Left hindlimb (tissue), 1 donor: ENCODE measurements around the gene ARID5B.

Source experiments
- DNase-seq: peaks from one replicate; pipeline ENCODE4 v3.0.0-alpha.2; 2018

The ARID5B gene

GRCh38 chr10:62038609-62039190, 137.2 kb downstream of the ARID5B start:
- DNase-seq = peak; percentile 66

- no peak for DNase-seq
Measured at GRCh38 chr10:62039954-62040353, 138.5 kb downstream of the ARID5B start.

GRCh38 chr10:62040881-62041280, 139.4 kb downstream of the ARID5B start:
- DNase-seq = no peak

- no peak for DNase-seq
Measured at GRCh38 chr10:62043421-62044021, 142.0 kb downstream of the ARID5B start.

GRCh38 chr10:62044566-62044965, 143.1 kb downstream of the ARID5B start:
- no peak for DNase-seq

- DNase-seq = peak; percentile 62
Measured at GRCh38 chr10:62045765-62046521, 144.4 kb downstream of the ARID5B start.

- DNase-seq = no peak
Measured at GRCh38 chr10:62046522-62047227, 145.2 kb downstream of the ARID5B start.

GRCh38 chr10:62047228-62047892, 145.9 kb downstream of the ARID5B start:
- no peak for DNase-seq

- DNase-seq = no peak
Measured at GRCh38 chr10:62047960-62048383, 146.5 kb downstream of the ARID5B start.

- DNase-seq = no peak
Measured at GRCh38 chr10:62048470-62048869, 147.0 kb downstream of the ARID5B start.

- peak; percentile 89 for DNase-seq
Measured at GRCh38 chr10:62048919-62049623, 147.6 kb downstream of the ARID5B start.

- no peak for DNase-seq
Measured at GRCh38 chr10:62049624-62050345, 148.3 kb downstream of the ARID5B start.

- DNase-seq = no peak
Measured at GRCh38 chr10:62050346-62050892, 148.9 kb downstream of the ARID5B start.

GRCh38 chr10:62050893-62051433, 149.5 kb downstream of the ARID5B start:
- no peak for DNase-seq

- DNase-seq = no peak
Measured at GRCh38 chr10:62052276-62052675, 150.8 kb downstream of the ARID5B start.

GRCh38 chr10:62053860-62054259, 152.4 kb downstream of the ARID5B start:
- DNase-seq = no peak

- no peak for DNase-seq
Measured at GRCh38 chr10:62054408-62054807, 152.9 kb downstream of the ARID5B start.

GRCh38 chr10:62054830-62055229, 153.3 kb downstream of the ARID5B start:
- DNase-seq = no peak

- DNase-seq = no peak
Measured at GRCh38 chr10:62056219-62056618, 154.7 kb downstream of the ARID5B start.

- DNase-seq = no peak
Measured at GRCh38 chr10:62056698-62057097, 155.2 kb downstream of the ARID5B start.

GRCh38 chr10:62057359-62057758, 155.9 kb downstream of the ARID5B start:
- DNase-seq = no peak
